ENCODE measurements around the gene GRAP2. TPM values are rescaled to one million over a fixed set of nuclear protein-coding genes. Genes with fewer than 3 reads are reported as not detected.

Gene GRAP2
- total and polyA plus RNA-seq, 2 of the 13 experiments (the other 11 are each of a cell fraction or from before 2014, with no cell fraction given), result 0.15 TPM; not detected in 1

DNA sequence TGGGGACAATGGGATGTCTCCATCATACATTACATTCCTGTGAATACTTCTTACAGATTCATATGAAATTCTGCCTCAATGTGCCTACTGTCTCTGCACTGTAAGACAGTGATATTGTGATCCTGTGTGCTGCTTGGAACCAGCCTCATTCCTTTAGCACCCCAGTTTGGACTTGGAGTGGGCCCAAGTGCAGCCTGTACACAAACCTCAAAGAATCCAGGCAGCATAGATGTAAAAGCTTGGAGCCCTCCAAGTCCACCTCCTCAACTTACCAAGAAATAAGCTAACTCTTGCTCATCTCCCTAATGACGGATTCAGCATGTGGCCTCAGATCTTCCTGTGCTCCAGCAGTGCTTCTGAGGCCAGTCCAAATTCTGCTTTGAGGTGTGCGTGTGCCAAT is 24.4 kb downstream of the GRAP2 start:
- no peak overlapping the region for H2AFZ ChIP-seq (ENCODE audit: low read length)
- no peaks in the 10 kb centered on the region for H3K79me2 ChIP-seq (ENCODE audit: insufficient read depth, low read length)
- no peak overlapping the region for H3K9ac ChIP-seq (ENCODE audit: insufficient read depth, low read depth, low read length)
- H3K4me2 ChIP-seq (ENCODE audit: low read depth, low read length), result no peak overlapping the region
- H3K4me3 ChIP-seq (replicated peaks in 1 of 3; ENCODE audit: insufficient read depth in 1 of 3, low read depth in 2 of 3, low read length in 3 of 3), result no peak overlapping the region
- peaks cover 11% of the 10 kb centered on the region for H3K4me1 ChIP-seq (ENCODE audit: insufficient read depth, low read length)
- ChIA-PET CTCF (ENCODE audit: low intra/inter-chr PET ratio, low total read pairs) (no interaction called here), POLR2A (no interaction called here)
- FAIRE-seq, result no peak
- no peaks in the 10 kb centered on the region for H3K36me3 ChIP-seq (replicated peaks in 1 of 2; ENCODE audit: control insufficient read depth in 1 of 2, insufficient read depth in 2 of 2, low read length in 2 of 2)
- in situ Hi-C loops (cut with HindIII; ENCODE audit: extremely low pct_ligation_motif_present, low pct_unique_long_range_greater_than_20kb) (no loop called here), intact Hi-C loops (cut with micrococcal nuclease; ENCODE audit: unreplicated experiment) (no loop called here)
- WGBS (ENCODE audit: low lambda C conversion rate), result no CpG with 5 or more reads among the region's 2 CpGs
- no peak for TF ChIP-seq PLSCR1 (CRISPR knock-in tag; IDR thresholded peaks at IDR 0.05; ENCODE audit: borderline replicate concordance)
- TF ChIP-seq ZNF616 (CRISPR knock-in tag; IDR thresholded peaks at IDR 0.05; ENCODE audit: low read depth), result no peak
- no peak for TF ChIP-seq HHEX (CRISPR knock-in tag; IDR thresholded peaks at IDR 0.05)
- TF ChIP-seq RFXAP (CRISPR knock-in tag; IDR thresholded peaks at IDR 0.05; ENCODE audit: borderline replicate concordance), result no peak
- TF ChIP-seq ZC3H13 (CRISPR knock-in tag; IDR thresholded peaks at IDR 0.05), result no peak
- no peak for TF ChIP-seq KLF16 (CRISPR knock-in tag; IDR thresholded peaks at IDR 0.05)
- TF ChIP-seq, protein P1, sequence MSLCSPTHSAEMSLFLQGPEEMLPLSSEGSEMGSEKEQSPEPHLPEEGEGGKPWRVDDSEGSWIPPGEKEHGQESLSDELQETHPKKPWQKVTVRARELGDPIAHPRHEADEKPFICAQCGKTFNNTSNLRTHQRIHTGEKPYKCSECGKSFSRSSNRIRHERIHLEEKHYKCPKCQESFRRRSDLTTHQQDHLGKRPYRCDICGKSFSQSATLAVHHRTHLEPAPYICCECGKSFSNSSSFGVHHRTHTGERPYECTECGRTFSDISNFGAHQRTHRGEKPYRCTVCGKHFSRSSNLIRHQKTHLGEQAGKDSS (CRISPR knock-in tag; IDR thresholded peaks at IDR 0.05; ENCODE audit: borderline replicate concordance, low read depth), result no peak
- H3K9me3 ChIP-seq (ENCODE audit: low read length), result no peaks in the 10 kb centered on the region
- no peak overlapping the region for H3K27ac ChIP-seq (ENCODE audit: extremely low read length, insufficient read depth, low read length)
- H3K27me3 ChIP-seq (ENCODE audit: control insufficient read depth in 1 of 2, insufficient read depth in 2 of 2, low read length in 2 of 2), result no peaks in the 10 kb centered on the region; a peak in 2 of 5 replicates
- no TSS peak for BruUV-seq (replicated peaks)
- no peak for ATAC-seq
- no peaks in the 10 kb centered on the region for H4K20me1 ChIP-seq (ENCODE audit: insufficient read depth, low read length)
- DNase-seq (ENCODE audit: low spot score), result no peak

Data from HepG2 (cell line).